Left renal cortex interstitium (tissue), 4 donors: ENCODE data around the gene ZNF766. TPM values are rescaled to one million over a fixed set of nuclear protein-coding genes. Genes with fewer than 3 reads are reported as not detected.
"Not testable (repeated sequence)": the region's sequence is repeated elsewhere in the genome, so short reads cannot be mapped to it uniquely, and the experiment has no call there.

Experiments used
- DNase-seq, 4 donors: peaks; one replicate each; pipeline ENCODE4 v3.0.0-alpha.2; 2013; ENCODE audit warnings: low read depth in 4 of 4, low spot score in 2 of 4, missing footprints in 1 of 4
- polyA plus RNA-seq, 4 donors: library from polyadenylated mRNA; unstranded; fragments of 120-200 nt; gene quantifications; one replicate each; pipeline ENCODE4 v1.2.1, GENCODE V29; 2013; ENCODE audit not compliant: insufficient read length in 4 of 4

ZNF766 gene
- 10 to 100 TPM; 15.2 to 21.6 (median 19.3) TPM for polyA plus RNA-seq

DNA sequence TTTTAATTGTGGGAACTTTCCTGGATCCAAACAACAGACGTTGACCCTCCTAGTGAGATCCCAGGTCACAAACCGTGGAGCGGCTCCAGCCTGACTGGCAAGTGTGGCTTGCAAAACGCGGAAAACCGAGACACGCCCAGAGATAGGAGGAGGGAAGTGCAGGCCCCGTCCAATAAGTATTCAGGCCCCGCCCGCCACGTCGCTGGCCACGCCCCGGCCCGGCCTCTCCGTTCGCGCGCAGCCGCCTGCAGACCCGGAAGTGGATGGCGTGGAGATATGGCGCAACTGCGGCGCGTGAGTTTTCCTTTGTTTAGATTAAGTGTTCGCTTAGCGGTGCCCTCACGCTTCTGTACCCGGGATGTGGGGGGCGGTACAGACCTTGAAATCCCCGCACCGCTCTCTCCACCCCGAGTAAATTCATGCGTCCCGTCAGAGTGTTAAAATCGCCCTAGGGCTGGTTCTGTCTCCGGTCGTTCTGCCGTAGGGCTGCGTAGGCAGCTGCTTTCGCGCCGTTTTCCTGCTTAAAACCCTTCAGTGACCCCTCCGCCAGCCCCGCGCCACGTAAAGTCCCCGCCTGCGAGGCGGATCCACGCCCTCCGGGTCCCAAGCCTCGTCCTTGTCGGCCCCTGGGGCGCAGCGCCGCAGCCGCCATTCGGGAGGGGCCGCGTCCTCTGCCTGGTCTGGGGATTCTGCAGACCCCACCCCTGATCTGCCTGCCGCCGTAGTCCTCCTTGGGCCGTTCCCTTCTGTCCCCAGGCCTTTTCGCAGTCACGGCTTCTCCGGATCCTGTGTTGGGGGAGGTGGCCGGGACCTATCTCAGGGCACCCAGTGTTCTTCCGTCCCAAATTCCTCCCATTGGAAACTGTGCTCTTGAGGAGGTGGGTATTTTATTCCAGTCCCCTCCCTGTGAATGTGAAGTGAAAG, at the start of gene ZNF766:
Gene ZNF766 (plus strand): TSS at position 250 of the 924 bp plus-strand sequence. CDS start 27 bp downstream, at position 277.
- peak; percentile 71 to 90 (median 85) for DNase-seq

DNA sequence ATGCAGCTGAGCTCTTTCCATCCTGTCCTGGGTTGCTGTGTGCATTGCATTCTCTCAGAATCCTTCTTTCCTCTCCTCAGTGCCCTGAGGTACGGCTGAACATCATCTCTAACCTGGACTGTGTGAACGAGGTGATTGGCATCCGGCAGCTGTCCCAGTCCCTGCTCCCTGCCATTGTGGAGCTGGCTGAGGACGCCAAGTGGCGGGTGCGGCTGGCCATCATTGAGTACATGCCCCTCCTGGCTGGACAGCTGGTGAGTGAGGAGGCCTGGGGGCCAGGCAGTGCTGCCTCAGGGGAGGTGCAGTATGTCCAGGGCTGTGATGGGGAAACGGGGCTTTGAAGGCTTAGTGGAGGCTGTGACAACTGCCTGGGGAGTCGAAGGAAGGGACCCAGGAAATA, 49.8 kb upstream of the ZNF766 start:
- DNase-seq = no peak

DNA sequence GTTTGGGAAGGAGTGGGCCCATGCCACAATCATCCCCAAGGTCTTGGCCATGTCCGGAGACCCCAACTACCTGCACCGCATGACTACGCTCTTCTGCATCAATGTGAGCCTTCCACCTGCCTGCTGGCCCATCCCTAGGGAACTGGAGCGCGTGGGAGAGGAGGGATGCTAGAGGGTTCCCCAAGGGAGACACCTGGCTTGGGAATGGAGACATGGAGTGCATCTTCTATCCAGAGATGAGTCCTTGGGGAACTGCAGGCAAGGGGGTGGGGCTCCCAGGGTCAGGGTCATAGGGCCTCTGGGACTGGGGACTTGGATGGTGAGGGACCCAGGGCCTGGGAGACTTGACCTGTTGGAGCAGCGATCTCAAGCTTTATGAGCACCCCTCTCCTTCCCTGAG, 48.4 kb upstream of the ZNF766 start:
- no peak for DNase-seq

DNA sequence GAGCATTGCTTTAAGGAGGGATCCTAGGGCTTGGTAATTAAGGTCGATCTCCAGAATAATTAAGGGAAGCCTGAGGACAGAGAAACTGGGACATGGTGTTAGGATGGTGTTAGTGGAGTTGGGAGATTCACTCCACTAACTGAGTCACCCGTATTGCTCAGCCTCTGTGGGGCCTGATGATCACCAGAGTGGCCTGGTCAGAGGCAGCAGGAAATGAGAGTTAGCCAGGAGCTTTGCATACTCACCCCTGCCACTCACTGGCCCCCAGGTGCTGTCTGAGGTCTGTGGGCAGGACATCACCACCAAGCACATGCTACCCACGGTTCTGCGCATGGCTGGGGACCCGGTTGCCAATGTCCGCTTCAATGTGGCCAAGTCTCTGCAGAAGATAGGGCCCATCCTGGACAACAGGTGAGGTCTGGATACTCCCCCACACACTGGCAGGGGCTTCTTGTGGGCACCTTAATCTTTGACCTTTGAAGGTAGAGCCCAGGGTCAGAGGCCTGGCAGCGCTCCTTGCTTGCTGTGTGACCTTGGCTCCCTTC, 47.5 kb upstream of the ZNF766 start:
- DNase-seq = no peak

GRCh38 chr19:52224211-52224610, 45.2 kb upstream of the ZNF766 start:
- no peak for DNase-seq

- DNase-seq = no peak
Measured at GRCh38 chr19:52226652-52227051, 42.7 kb upstream of the ZNF766 start.

DNA sequence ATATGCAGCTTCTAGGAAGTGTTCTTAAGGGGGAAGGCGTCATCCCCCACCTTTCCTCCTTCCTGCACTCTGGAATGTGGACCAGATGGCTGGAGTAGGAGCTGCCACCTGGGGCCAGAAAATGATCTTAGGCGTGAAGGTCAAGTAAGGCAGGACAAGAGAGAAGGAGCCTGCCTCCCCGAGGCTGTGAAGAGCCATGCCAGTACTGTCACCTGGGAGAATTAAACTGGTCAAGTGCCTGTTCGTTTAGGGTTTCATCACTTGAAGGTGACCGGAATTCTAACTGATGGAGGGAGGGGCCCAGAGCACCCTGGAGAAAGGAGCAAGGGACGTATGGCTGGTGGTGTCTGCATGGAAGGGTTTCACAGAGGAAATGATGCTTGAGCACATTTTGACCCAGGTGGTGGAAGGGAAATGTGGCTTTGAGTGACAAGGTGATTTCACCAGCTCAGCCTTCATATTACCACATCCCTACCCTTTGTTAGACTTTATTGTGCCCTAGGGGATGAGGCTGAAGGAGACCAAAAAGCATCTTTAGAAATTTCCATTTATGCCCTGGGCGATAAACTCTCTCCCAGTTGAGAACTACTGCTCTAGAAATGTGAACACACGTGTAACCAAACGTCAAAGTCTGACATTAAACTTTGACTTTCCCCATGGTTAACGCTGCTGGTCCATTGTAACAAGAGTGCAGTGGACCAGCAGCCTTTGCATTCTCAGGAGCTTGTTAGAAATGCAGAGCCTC, 42.0 kb upstream of the ZNF766 start:
- DNase-seq = no peak

- DNase-seq = no peak
Measured at GRCh38 chr19:52227980-52228379, 41.4 kb upstream of the ZNF766 start.

GRCh38 chr19:52229524-52229923, 39.9 kb upstream of the ZNF766 start:
- no peak for DNase-seq

DNA sequence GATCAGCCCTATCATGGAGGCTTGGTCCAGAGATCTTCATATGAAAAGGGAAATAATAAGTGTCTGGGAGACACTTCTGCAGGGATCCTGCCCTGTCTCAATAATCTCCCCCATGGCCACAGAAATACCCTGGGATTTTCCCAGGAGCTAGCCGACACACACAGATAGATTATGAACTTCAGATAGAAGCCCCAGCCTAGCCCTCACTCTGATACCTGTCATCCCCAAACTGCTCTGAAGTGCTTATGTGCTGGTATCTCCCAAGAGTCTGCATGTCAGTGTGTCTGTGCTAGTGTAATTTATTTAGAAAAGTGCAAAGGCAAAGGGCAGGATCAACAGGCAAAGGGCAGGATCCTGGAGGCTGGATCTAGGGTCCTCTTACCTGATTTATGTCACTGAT, 38.7 kb upstream of the ZNF766 start:
- no peak for DNase-seq

- DNase-seq = no peak
Measured at GRCh38 chr19:52231154-52231910, 38.1 kb upstream of the ZNF766 start.

GRCh38 chr19:52234406-52234805, 35.0 kb upstream of the ZNF766 start:
- DNase-seq = no peak

DNA sequence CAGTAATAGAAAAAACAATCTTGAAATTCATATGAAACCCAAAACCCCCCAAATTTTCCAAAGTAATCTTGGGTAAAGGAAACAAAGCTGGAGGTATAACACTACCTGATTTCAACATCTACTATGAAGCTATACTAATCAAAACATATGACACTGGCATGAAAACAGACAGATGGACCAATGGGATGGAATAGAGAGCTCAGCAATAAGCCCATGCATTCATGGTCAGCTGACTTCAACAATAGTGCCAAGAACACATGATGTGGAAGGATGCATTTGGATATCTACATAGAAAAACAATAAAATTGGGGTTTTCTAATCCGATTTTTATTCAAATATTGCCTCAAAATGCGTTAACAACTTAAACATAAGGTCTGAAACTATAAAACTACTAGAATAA, 32.2 kb upstream of the ZNF766 start:
- no peak for DNase-seq

GRCh38 chr19:52237771-52238400, 31.5 kb upstream of the ZNF766 start:
- DNase-seq = peak; percentile 24 to 62 (median 38)

GRCh38 chr19:52244021-52244420, 25.4 kb upstream of the ZNF766 start:
- no peak for DNase-seq

DNA sequence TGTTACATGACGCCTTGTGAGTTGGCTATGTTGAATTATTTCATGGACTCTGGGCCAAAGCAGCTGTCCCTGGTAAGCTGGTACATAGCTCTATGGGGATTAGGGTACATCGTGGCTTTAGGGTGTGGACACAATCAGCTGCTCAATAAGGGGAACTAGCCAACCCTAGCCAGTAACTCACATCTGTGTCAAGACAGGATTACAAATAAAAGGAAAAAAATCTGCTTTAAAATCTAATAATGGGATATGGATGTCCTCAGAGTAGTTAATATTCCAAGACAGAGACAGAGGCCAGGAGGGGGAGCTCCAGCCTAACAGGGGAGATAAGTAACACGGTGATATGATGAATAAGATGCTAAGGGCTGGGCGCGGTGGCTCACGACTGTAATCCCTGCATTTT, 21.1 kb upstream of the ZNF766 start:
- DNase-seq = peak in 1 of 4 donors; percentile 6

GRCh38 chr19:52258426-52258825, 11.0 kb upstream of the ZNF766 start:
- no peak for DNase-seq

DNA sequence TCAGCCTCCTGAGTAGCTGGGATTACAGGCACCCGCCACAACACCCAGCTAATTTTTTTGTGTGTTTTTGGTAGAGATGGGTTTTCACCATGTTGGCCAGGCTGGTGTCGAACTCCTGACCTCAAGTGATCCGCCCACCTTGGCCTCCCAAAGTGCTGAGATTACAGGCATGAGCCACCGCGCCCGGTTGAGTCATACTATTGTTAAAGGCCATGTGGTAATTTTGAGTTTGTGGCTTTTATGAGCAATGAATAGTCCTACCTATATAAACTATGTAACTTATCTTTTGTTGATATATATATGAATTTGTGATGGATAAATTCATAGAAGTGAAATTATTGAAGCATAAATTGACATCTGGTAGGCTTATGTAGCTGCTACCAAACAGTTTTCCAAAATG, 3.8 kb upstream of the ZNF766 start:
- DNase-seq = not testable (repeated sequence)

DNA sequence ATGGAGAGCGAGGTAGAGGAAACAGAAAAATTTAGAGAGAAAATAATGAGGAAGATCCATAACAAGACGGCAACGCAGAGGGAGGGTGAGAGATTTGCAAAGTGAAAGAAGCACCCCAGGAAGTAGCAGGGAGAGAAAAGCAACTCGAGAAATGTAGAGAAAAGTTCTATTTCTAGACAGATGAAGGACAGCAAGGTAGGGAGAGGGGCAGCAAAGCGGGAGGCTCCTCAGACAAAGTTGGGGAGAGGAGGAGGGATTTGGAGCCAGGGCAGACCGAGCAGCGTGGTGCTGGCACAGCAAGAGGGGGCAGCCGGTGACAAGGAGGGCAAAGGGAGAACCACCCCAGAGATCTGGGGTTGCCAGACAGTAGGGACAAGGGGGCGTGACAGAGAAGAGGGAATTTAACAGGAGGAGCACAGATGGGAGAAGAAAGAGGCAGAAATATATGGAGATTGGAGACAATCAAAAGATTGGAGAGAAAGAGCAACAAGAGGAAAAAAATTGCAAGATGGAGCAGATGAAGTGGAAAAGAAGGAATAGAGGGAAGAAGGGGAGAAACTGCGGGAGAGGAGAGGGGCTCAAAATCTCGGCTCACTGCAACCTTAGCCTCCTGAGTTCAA, 989 bp downstream of the ZNF766 start:
- peak in 3 of 4 donors; percentile 3 to 11 (median 6) for DNase-seq

GRCh38 chr19:52273301-52273700, 3.9 kb downstream of the ZNF766 start:
- no peak for DNase-seq
